H1 (cell line): ENCODE measurements around the gene PLEK. TPM values are rescaled to one million over a fixed set of nuclear protein-coding genes. Genes with fewer than 3 reads are reported as not detected.

Experiments used
- CTCF ChIA-PET: fragments of 300-600 bp; sonication (Branson Sonifier 250); formaldehyde crosslinking; loops from one replicate; lab custom pipeline; 2021; ENCODE audit not compliant: partially characterized antibody; lab: Charles Lee
- POLR2A ChIA-PET: fragments of 300-600 bp; sonication (Branson Sonifier 250); formaldehyde crosslinking; loops from one replicate; lab custom pipeline; 2021; ENCODE audit warnings: inconsistent platforms; ENCODE audit not compliant: partially characterized antibody; lab: Charles Lee
- DNase-seq, 2 experiments: peaks; one replicate each; pipeline versions ENCODE4 v3.0.0 to v3.0.0-alpha.2; 2010 to 2022; ENCODE audit warnings: low spot score in 2 of 2, low read depth in 1 of 2, mixed read lengths in 1 of 2
- FAIRE-seq: peaks from 2 replicates; lab custom pipeline; 2011; peaks lifted over from hg19 to GRCh38; lab: Jason Lieb, UNC
- H2AFZ ChIP-seq: 2 replicates; pipeline ENCODE4 v1.8.1; 2012; ENCODE audit warnings: low read length, inconsistent platforms
- H2AK5ac ChIP-seq: 2 replicates; pipeline ENCODE4 v1.6.1; 2013; ENCODE audit warnings: low read depth, low read length
- H2BK120ac ChIP-seq: replicated peaks from 2 replicates; pipeline ENCODE3; 2013; ENCODE audit warnings: low read depth, low read length, inconsistent platforms
- H2BK12ac ChIP-seq: 2 replicates; pipeline ENCODE4 v1.6.1; 2013; ENCODE audit warnings: low read depth, low read length
- H2BK15ac ChIP-seq: 2 replicates; pipeline ENCODE4 v1.6.1; 2013; ENCODE audit warnings: low read length
- H2BK20ac ChIP-seq: 2 replicates; pipeline ENCODE4 v1.6.1; 2013; ENCODE audit warnings: low read length
- H2BK5ac ChIP-seq: 2 replicates; pipeline ENCODE4 v1.6.1; 2013; ENCODE audit warnings: low read depth, low read length
- H3K14ac ChIP-seq: 2 replicates; pipeline ENCODE4 v1.6.1; 2013; ENCODE audit warnings: inconsistent platforms; ENCODE audit not compliant: insufficient read length
- H3K18ac ChIP-seq: 2 replicates; pipeline ENCODE4 v1.6.1; 2013; ENCODE audit warnings: low read length; ENCODE audit errors: extremely low read depth
- H3K23ac ChIP-seq: 2 replicates; pipeline ENCODE4 v1.6.1; 2013; ENCODE audit warnings: inconsistent platforms; ENCODE audit not compliant: insufficient read length
- H3K23me2 ChIP-seq: 2 replicates; pipeline ENCODE4 v1.6.1; 2013; ENCODE audit warnings: low read depth, low read length
- H3K27ac ChIP-seq: 2 replicates; pipeline ENCODE4 v1.6.1; 2011; ENCODE audit warnings: low read depth, low read length, inconsistent platforms
- H3K27me3 ChIP-seq, 4 experiments: replicated peaks in 1 of 4; 1 replicate in 1 of 4; 2 replicates in 3 of 4; pipeline versions ENCODE4 v1.6.1 to v1.8.1; 2011 to 2013; ENCODE audit warnings: low read length in 3 of 4, mild to moderate bottlenecking in 3 of 4, inconsistent platforms in 2 of 4, mixed read lengths in 2 of 4, moderate library complexity in 1 of 4; ENCODE audit not compliant: control insufficient read depth in 3 of 4, insufficient read depth in 3 of 4; ENCODE audit errors: extremely low read depth in 1 of 4
- H3K36me3 ChIP-seq, 4 experiments: 2 replicates each; pipeline versions ENCODE4 v1.6.1 to v1.8.1; 2011 to 2013; ENCODE audit warnings: mild to moderate bottlenecking in 4 of 4, low read length in 3 of 4, moderate library complexity in 2 of 4, control low read depth in 1 of 4, inconsistent platforms in 1 of 4; ENCODE audit not compliant: insufficient read depth in 4 of 4, control insufficient read depth in 2 of 4
- H3K4ac ChIP-seq: replicated peaks from 2 replicates; pipeline ENCODE3; 2013; ENCODE audit warnings: low read length, low read depth, mixed read lengths, inconsistent platforms; ENCODE audit not compliant: insufficient read length
- H3K4me1 ChIP-seq, 4 experiments: replicated peaks in 1 of 4; 1 replicate in 1 of 4; 2 replicates in 3 of 4; pipeline versions ENCODE4 v1.6.1 to v1.8.1; 2011 to 2013; ENCODE audit warnings: low read length in 3 of 4, inconsistent platforms in 2 of 4, mixed read lengths in 1 of 4; ENCODE audit not compliant: insufficient read depth in 4 of 4, control insufficient read depth in 3 of 4
- H3K4me2 ChIP-seq, 2 experiments: 2 replicates each; pipeline versions ENCODE4 v1.6.1 to v1.8.1; 2011 to 2013; ENCODE audit warnings: low read depth in 2 of 2, low read length in 2 of 2, control low read depth in 1 of 2, inconsistent platforms in 1 of 2, mild to moderate bottlenecking in 1 of 2; ENCODE audit not compliant: insufficient read depth in 1 of 2
- H3K4me3 ChIP-seq, 4 experiments: fragments of 200-600, 300-600 bp in 1 of 4; sonication (generic), shearing (Covaris generic), sonication (Bioruptor Twin) in 1 of 4; 2 replicates each; pipeline versions ENCODE4 v1.5.1 to v1.8.1; 2011 to 2016; ENCODE audit warnings: low read length in 4 of 4, low read depth in 3 of 4, control low read depth in 2 of 4, inconsistent platforms in 2 of 4, mild to moderate bottlenecking in 2 of 4, mixed read lengths in 1 of 4, moderate library complexity in 1 of 4; ENCODE audit not compliant: insufficient read depth in 2 of 4; ENCODE audit errors: extremely low read depth in 1 of 4
- H3K56ac ChIP-seq: replicated peaks from 2 replicates; pipeline ENCODE3; 2013; ENCODE audit warnings: low read depth, mild to moderate bottlenecking, mixed read lengths, low read length, inconsistent platforms; ENCODE audit not compliant: insufficient read length
- H3K79me1 ChIP-seq: 2 replicates; pipeline ENCODE4 v1.6.1; 2013; ENCODE audit warnings: low read depth, low read length, control low read depth
- H3K79me2 ChIP-seq, 2 experiments: 2 replicates each; pipeline versions ENCODE4 v1.6.1 to v1.8.1; 2012 to 2013; ENCODE audit warnings: low read length in 2 of 2, mild to moderate bottlenecking in 2 of 2, inconsistent platforms in 1 of 2; ENCODE audit not compliant: insufficient read depth in 2 of 2, control insufficient read depth in 1 of 2
- H3K9ac ChIP-seq, 4 experiments: replicated peaks in 1 of 4; 1 replicate in 1 of 4; 2 replicates in 3 of 4; pipeline versions ENCODE4 v1.6.1 to v1.8.1; 2011 to 2013; ENCODE audit warnings: low read depth in 3 of 4, low read length in 3 of 4, control low read depth in 2 of 4, mild to moderate bottlenecking in 2 of 4, moderate library complexity in 2 of 4, inconsistent platforms in 1 of 4; ENCODE audit errors: extremely low read depth in 1 of 4
- H3K9me3 ChIP-seq, 2 experiments: 2 replicates each; pipeline versions ENCODE4 v1.6.1 to v1.8.1; 2012 to 2013; ENCODE audit warnings: mild to moderate bottlenecking in 2 of 2, moderate library complexity in 2 of 2, control low read depth in 1 of 2, inconsistent platforms in 1 of 2, low read depth in 1 of 2, low read length in 1 of 2, mixed read lengths in 1 of 2; ENCODE audit not compliant: insufficient read depth in 2 of 2
- H4K20me1 ChIP-seq, 2 experiments: replicated peaks in 1 of 2; 2 replicates each; pipeline versions ENCODE3 to v1.8.1; 2011 to 2013; ENCODE audit warnings: inconsistent platforms in 2 of 2, low read length in 2 of 2, mild to moderate bottlenecking in 1 of 2; ENCODE audit not compliant: insufficient read depth in 2 of 2, control insufficient read depth in 1 of 2
- H4K5ac ChIP-seq: 2 replicates; pipeline ENCODE4 v1.6.1; 2013; ENCODE audit warnings: low read length, low read depth, mixed read lengths, inconsistent platforms; ENCODE audit not compliant: insufficient read length
- H4K8ac ChIP-seq: 2 replicates; pipeline ENCODE4 v1.8.0; 2013; ENCODE audit warnings: mild to moderate bottlenecking, moderate library complexity, low read length, inconsistent platforms; ENCODE audit not compliant: insufficient read depth; ENCODE audit errors: extremely low read depth
- H4K91ac ChIP-seq: replicated peaks from 2 replicates; pipeline ENCODE3; 2013; ENCODE audit warnings: low read length, mixed read lengths, inconsistent platforms; ENCODE audit not compliant: insufficient read length
- BRCA1 ChIP-seq: IDR thresholded peaks from 2 replicates; pipeline ENCODE4 v1.6.1; 2012; ENCODE audit warnings: low read depth, low read length, improper control_type of control experiment
- CTBP2 ChIP-seq: IDR thresholded peaks from 2 replicates; pipeline ENCODE4 v1.7.0; 2011; ENCODE audit warnings: borderline replicate concordance, mild to moderate bottlenecking, moderate library complexity, mixed read lengths, low read length; ENCODE audit not compliant: insufficient read depth, insufficient read length
- GTF2F1 ChIP-seq: IDR thresholded peaks from 2 replicates; pipeline ENCODE4 v1.6.1; 2012; ENCODE audit warnings: low read depth, low read length, improper control_type of control experiment, borderline replicate concordance
- SP2 ChIP-seq: IDR thresholded peaks from 2 replicates; pipeline ENCODE4 v1.6.1; 2012; ENCODE audit warnings: mild to moderate bottlenecking, low read length, inconsistent platforms
- TAF1 ChIP-seq: IDR thresholded peaks from 2 replicates; pipeline ENCODE4 v1.6.1; 2011; ENCODE audit warnings: mild to moderate bottlenecking, low read depth, low read length
- TEAD4 ChIP-seq: IDR thresholded peaks from 2 replicates; pipeline ENCODE4 v1.6.1; 2012; ENCODE audit warnings: low read depth, low read length, inconsistent platforms, mixed read lengths
- YY1 ChIP-seq: IDR thresholded peaks from 2 replicates; pipeline ENCODE4 v1.6.1; 2011; ENCODE audit warnings: low read depth, mild to moderate bottlenecking, low read length
- WGBS, 2 experiments: shearing (Covaris generic) in 1 of 2; methylation state at CpG; one replicate each; pipeline versions ENCODE4 v1.1.6 to v1.1.7; 2013 to 2015; ENCODE audit warnings: low lambda C conversion rate in 2 of 2, mixed read lengths in 2 of 2, inconsistent platforms in 1 of 2, low coverage in 1 of 2, missing lambda C conversion rate in 1 of 2; ENCODE audit not compliant: insufficient replicate concordance in 2 of 2, insufficient coverage in 1 of 2, insufficient read length in 1 of 2; ENCODE audit errors: extremely low coverage in 1 of 2, missing lambda C conversion rate in 1 of 2; 5-methylcytosine and 5-hydroxymethylcytosine counted together
- polyA plus RNA-seq, 7 experiments: library from polyadenylated mRNA; depleted of rRNA in 3 of 7; stranded (reverse) in 5 of 7; unstranded in 2 of 7; fragments of >200 nt in 5 of 7; fragments of 200-250 nt in 2 of 7; gene quantifications; 1 replicate in 5 of 7; 2 replicates in 1 of 7; 4 replicates in 1 of 7; pipeline versions ENCODE4 v1.2.1 to v1.2.3, GENCODE V29; 2011 to 2013; ENCODE audit warnings: missing spikeins in 2 of 7, mixed read lengths in 2 of 7
- total RNA-seq: library from RNA; stranded (reverse); fragmentation: NEBNext Ultra II Directional; extraction: Animal tissue kit (Norgen Biotek cat#: 25700); gene quantifications from 2 replicates; pipeline ENCODE4 v1.2.1, GENCODE V29; 2021
- TF ChIP-seq, protein P1 (sequence below): IDR thresholded peaks from 2 replicates; pipeline ENCODE4 v1.6.1; 2012; ENCODE audit warnings: inconsistent platforms

Gene PLEK
- total and polyA plus RNA-seq, 2 of the 8 experiments (the other 6 are each of a cell fraction or from before 2014, with no cell fraction given), result not detected

DNA sequence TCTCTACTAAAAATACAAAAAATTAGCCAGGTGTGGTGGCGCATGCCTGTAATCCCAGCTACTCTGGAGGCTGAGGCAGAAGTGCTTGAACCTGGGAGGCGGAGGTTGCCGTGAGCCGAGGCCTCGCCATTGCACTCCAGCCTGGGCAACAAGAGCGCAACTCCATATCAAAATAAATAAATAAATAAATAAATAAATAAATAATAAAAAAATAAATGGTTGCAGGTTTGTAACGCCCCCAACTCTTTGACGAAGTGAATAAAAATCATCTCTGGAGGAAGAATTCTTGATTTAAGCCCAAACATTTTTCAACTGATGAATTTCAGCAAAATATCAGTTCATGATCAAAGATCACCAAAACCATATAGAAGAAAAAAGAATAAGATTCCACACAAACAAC, 32.1 kb upstream of the PLEK start:
- Histone ChIP-seq H3K27ac (no peak overlapping the region), H3K9ac (no peak overlapping the region), H4K5ac (no peak overlapping the region), H3K79me2 (no peaks in the 10 kb centered on the region), H3K18ac (no peak overlapping the region), H2BK20ac (no peak overlapping the region), H2AFZ (no peak overlapping the region), H2BK15ac (no peak overlapping the region), H2BK12ac (no peak overlapping the region), H4K20me1 (no peaks in the 10 kb centered on the region), H2AK5ac (no peak overlapping the region), H3K23ac (no peak overlapping the region), H3K4ac (no peak overlapping the region), H3K14ac (no peak overlapping the region), H4K91ac (no peak overlapping the region), H3K56ac (no peak overlapping the region), H4K8ac (no peak overlapping the region), H3K4me1 (no peaks in the 10 kb centered on the region), H3K9me3 (no peaks in the 10 kb centered on the region), H3K4me3 (no peak overlapping the region), H3K4me2 (no peak overlapping the region), H3K27me3 (no peaks in the 10 kb centered on the region), H3K23me2 (no peaks in the 10 kb centered on the region), H2BK120ac (no peak overlapping the region), H2BK5ac (no peak overlapping the region), H3K36me3 (no peaks in the 10 kb centered on the region), H3K79me1 (no peaks in the 10 kb centered on the region)
- ChIA-PET CTCF (no interaction called here), POLR2A (no interaction called here)
- WGBS, 2 experiments, result 91% methylated on average over 8 of the region's 8 CpGs; no CpG with 5 or more reads in 1 of the 2 experiments
- DNase-seq, result no peak
- FAIRE-seq, result no peak
- no peak for TF ChIP-seq CTBP2
- no peak for TF ChIP-seq TAF1
- TF ChIP-seq GTF2F1, result no peak
- TF ChIP-seq SP2, result no peak
- TF ChIP-seq, protein P1, sequence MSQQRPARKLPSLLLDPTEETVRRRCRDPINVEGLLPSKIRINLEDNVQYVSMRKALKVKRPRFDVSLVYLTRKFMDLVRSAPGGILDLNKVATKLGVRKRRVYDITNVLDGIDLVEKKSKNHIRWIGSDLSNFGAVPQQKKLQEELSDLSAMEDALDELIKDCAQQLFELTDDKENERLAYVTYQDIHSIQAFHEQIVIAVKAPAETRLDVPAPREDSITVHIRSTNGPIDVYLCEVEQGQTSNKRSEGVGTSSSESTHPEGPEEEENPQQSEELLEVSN, result no peak
- no peak for TF ChIP-seq TEAD4
- TF ChIP-seq YY1, result no peak
- TF ChIP-seq BRCA1, result no peak
